NB4 (cell line): ENCODE measurements around the gene PAX3.

Experiments
- DNase-seq: peaks from one replicate; pipeline ENCODE4 v3.0.0; 2010; ENCODE audit warnings: low read depth
- H3K4me3 ChIP-seq: one replicate; pipeline ENCODE4 v1.5.1; 2011; ENCODE audit warnings: mild to moderate bottlenecking, low read depth, low read length, moderate library complexity
- CTCF ChIP-seq: IDR thresholded peaks from one replicate; pipeline ENCODE4 v1.5.1; 2012; ENCODE audit warnings: low read depth, low read length
- MAX ChIP-seq: IDR thresholded peaks from 2 replicates; pipeline ENCODE4 v1.6.1; 2011; ENCODE audit warnings: low read depth, low read length
- MYC ChIP-seq: IDR thresholded peaks from 2 replicates; pipeline ENCODE4 v1.6.1; 2011; ENCODE audit warnings: low read depth, low read length
- POLR2A ChIP-seq: IDR thresholded peaks from 2 replicates; pipeline ENCODE4 v1.6.1; 2011; ENCODE audit warnings: mild to moderate bottlenecking; ENCODE audit not compliant: insufficient read length; ENCODE audit errors: extremely low read depth

Gene PAX3

GRCh38 chr2:222261504-222261903, 37.3 kb downstream of the PAX3 start:
- H3K4me3 ChIP-seq: no peak overlapping the region
- TF ChIP-seq MYC: no peak
- TF ChIP-seq POLR2A: no peak
- no peak for TF ChIP-seq MAX
- no peak for TF ChIP-seq CTCF
- DNase-seq: no peak

- no peak overlapping the region for H3K4me3 ChIP-seq
- DNase-seq: peak; percentile 25
- no peak for TF ChIP-seq POLR2A
- TF ChIP-seq MYC: 0 out of 2 replicates have a peak, but pooled peaks have one; percentile 32
- TF ChIP-seq MAX: no peak
- TF ChIP-seq CTCF: no peak
These were observed 41.2 kb downstream of the PAX3 start for GRCh38 chr2:222257645-222258044.

- no peak for DNase-seq
- H3K4me3 ChIP-seq: no peak overlapping the region
- no peak for TF ChIP-seq POLR2A
- no peak for TF ChIP-seq MYC
- TF ChIP-seq CTCF: no peak
These were observed 42.5 kb downstream of the PAX3 start for GRCh38 chr2:222256250-222256649.

- H3K4me3 ChIP-seq: no peak overlapping the region
- DNase-seq: no peak
- TF ChIP-seq MYC (no peak), CTCF (no peak), MAX (no peak), POLR2A (no peak)
These were observed 43.7 kb downstream of the PAX3 start for GRCh38 chr2:222255090-222255489.

GRCh38 chr2:222250313-222250712, 48.5 kb downstream of the PAX3 start:
- TF ChIP-seq CTCF (no peak), MYC (no peak), POLR2A (no peak), MAX (no peak)
- no peak for DNase-seq
- no peak overlapping the region for H3K4me3 ChIP-seq

- no peak for DNase-seq
- no peak overlapping the region for H3K4me3 ChIP-seq
- TF ChIP-seq MYC (no peak), MAX (no peak), CTCF (no peak), POLR2A (no peak)
These were observed 49.4 kb downstream of the PAX3 start for GRCh38 chr2:222249444-222249843.
